Neural progenitor cell (in vitro differentiated cells): ENCODE data around the gene PEX16.

ENCODE experiments used
- EZH2phosphoT487 ChIP-seq: fragments of 200-600 bp; sonication (generic); IDR thresholded peaks from 2 replicates; pipeline ENCODE4 v1.6.1; 2017; ENCODE audit warnings: antibody characterized with exemption
- TF ChIP-seq, protein P1 (sequence below): fragments of 200-600 bp; sonication (generic); IDR thresholded peaks from 2 replicates; pipeline ENCODE4 v1.5.1; 2017; ENCODE audit warnings: antibody characterized with exemption, mild to moderate bottlenecking

DNA sequence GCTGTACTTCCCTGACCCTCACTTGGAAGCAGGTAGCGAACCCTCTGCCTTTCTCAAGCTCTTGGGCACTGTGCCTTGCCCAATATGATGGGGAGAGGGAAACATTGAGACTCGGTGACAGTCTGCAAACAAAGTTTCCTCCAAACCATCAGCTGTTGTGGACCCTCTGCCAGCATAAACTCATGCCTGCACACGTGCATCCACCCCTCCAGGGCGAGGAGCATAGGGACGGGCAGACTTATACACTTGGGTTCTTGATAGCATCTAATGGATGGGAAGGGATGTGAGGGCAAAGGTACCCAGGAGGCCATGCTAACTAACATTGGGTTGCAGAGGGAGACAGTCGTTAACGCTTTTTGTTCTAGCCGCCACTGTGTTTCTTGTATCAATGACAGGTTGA is 40.5 kb downstream of the PEX16 start:
- TF ChIP-seq, protein P1, sequence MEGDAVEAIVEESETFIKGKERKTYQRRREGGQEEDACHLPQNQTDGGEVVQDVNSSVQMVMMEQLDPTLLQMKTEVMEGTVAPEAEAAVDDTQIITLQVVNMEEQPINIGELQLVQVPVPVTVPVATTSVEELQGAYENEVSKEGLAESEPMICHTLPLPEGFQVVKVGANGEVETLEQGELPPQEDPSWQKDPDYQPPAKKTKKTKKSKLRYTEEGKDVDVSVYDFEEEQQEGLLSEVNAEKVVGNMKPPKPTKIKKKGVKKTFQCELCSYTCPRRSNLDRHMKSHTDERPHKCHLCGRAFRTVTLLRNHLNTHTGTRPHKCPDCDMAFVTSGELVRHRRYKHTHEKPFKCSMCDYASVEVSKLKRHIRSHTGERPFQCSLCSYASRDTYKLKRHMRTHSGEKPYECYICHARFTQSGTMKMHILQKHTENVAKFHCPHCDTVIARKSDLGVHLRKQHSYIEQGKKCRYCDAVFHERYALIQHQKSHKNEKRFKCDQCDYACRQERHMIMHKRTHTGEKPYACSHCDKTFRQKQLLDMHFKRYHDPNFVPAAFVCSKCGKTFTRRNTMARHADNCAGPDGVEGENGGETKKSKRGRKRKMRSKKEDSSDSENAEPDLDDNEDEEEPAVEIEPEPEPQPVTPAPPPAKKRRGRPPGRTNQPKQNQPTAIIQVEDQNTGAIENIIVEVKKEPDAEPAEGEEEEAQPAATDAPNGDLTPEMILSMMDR, result no peak
- no peak for TF ChIP-seq EZH2phosphoT487
